NB4 (cell line): ENCODE measurements around the gene RANBP3.

Experiments used
- MAX ChIP-seq: IDR thresholded peaks from 2 replicates; pipeline ENCODE4 v1.6.1; 2011; ENCODE audit warnings: low read depth, low read length
- MYC ChIP-seq: IDR thresholded peaks from 2 replicates; pipeline ENCODE4 v1.6.1; 2011; ENCODE audit warnings: low read depth, low read length
- POLR2A ChIP-seq: IDR thresholded peaks from 2 replicates; pipeline ENCODE4 v1.6.1; 2011; ENCODE audit warnings: mild to moderate bottlenecking; ENCODE audit not compliant: insufficient read length; ENCODE audit errors: extremely low read depth
- TF ChIP-seq, protein P1 (sequence below): IDR thresholded peaks from one replicate; pipeline ENCODE4 v1.5.1; 2012; ENCODE audit warnings: low read depth, low read length

DNA sequence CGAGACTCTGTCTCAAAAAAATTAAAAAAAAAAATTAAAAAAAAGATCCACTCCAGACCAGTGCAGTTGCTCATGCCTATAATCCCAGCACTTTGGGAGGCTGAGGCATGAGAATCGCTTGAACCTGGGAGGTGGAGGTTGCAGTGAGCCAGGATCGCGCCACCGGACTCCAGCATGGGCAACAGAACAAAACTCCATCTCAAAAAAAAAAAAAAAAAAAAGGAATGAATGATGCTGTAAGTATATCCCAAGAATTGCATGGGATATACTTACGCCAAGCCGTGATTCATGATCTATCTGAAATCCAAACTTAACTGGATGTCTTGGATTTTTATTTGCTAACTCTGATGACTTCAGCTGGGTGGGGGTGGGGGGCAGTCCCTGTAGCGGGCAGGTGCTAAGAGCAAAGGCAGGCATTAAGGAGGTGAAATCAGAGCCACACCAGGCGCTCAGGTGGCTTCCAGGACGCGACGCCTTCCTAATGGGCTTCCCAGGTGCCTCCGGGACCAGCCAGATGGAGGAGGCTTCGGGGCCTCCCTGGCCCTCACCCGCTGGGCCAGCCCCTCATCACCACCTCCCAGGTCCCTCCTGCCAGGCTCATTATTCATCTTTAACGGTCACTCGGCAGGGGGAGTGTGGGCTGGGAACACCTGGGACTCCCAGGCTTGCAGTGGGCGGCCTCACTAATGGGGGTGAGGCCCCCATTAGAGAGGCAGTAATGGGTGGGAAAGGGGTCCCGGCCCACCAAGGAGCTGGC lies 96.2 kb downstream of the RANBP3 start:
- TF ChIP-seq, protein P1, sequence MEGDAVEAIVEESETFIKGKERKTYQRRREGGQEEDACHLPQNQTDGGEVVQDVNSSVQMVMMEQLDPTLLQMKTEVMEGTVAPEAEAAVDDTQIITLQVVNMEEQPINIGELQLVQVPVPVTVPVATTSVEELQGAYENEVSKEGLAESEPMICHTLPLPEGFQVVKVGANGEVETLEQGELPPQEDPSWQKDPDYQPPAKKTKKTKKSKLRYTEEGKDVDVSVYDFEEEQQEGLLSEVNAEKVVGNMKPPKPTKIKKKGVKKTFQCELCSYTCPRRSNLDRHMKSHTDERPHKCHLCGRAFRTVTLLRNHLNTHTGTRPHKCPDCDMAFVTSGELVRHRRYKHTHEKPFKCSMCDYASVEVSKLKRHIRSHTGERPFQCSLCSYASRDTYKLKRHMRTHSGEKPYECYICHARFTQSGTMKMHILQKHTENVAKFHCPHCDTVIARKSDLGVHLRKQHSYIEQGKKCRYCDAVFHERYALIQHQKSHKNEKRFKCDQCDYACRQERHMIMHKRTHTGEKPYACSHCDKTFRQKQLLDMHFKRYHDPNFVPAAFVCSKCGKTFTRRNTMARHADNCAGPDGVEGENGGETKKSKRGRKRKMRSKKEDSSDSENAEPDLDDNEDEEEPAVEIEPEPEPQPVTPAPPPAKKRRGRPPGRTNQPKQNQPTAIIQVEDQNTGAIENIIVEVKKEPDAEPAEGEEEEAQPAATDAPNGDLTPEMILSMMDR: no peak
- no peak for TF ChIP-seq POLR2A
- no peak for TF ChIP-seq MAX
- TF ChIP-seq MYC: no peak
